A549 treated with AZD2906 at 1 μM for 4 hours (cell line): ENCODE data around the gene LCN6. TPM values are rescaled to one million over a fixed set of nuclear protein-coding genes. Genes with fewer than 3 reads are reported as not detected.

Source experiments
- total RNA-seq: library from RNA; stranded (reverse); fragments of 200-300 nt; extraction: Qiagen RNA extraction; gene quantifications from 5 replicates; pipeline ENCODE4 v1.2.3, GENCODE V29; 2022

LCN6 gene
- total RNA-seq, result not detected in 5 replicates

GRCh38 chr9:136748201-136748600 lies at the start of gene LCN6:
TSS of gene LCN6 (minus strand) at chr9:136748525. CDS start at chr9:136748483, 42 bp downstream.

GRCh38 chr9:136796238-136796774 lies 48.0 kb upstream of the LCN6 start, which contains the start of gene CCDC183:
TSS of gene CCDC183 (plus strand) at chr9:136796338. CDS start at chr9:136796398, 60 bp downstream.

GRCh38 chr9:136790640-136791515 lies 42.6 kb upstream of the LCN6 start, which contains the start of gene TMEM141:
TSS of gene TMEM141 (plus strand) at chr9:136791344. CDS start at chr9:136791371, 27 bp downstream.

DNA sequence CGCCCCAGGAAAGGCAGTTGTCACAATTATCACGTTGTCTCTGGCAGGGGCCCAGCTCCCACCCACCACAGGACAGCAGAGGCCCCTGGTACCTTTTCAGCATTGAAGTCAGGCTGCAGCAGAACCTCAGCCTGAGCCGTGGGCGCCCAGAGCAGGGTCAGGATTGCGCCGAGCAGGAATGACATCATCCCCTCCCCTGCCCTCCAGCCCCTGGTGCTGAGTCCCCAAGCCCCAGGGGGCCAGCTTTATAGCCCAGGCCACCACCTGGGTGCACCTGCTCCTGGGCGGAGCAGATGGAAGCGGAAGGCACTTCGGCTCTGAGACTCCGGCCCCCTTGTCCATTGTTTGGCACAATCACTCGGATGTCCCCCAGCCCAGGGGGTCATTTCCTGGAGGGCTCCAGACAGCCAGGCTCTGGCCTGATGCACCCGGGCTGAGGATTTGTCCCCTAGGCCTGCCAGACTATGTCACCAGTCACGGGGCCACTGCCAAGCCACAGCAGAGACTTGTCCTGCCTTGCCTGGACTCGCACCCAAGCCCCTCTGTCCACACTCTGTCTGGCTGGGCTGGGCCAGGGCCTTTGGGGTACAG lies 16.1 kb upstream of the LCN6 start, which contains the start of gene LCN15:
Gene LCN15, minus strand, starts transcription at position 218 of the 591 bp plus-strand sequence. Its CDS starts 30 bp downstream, at position 188.

DNA sequence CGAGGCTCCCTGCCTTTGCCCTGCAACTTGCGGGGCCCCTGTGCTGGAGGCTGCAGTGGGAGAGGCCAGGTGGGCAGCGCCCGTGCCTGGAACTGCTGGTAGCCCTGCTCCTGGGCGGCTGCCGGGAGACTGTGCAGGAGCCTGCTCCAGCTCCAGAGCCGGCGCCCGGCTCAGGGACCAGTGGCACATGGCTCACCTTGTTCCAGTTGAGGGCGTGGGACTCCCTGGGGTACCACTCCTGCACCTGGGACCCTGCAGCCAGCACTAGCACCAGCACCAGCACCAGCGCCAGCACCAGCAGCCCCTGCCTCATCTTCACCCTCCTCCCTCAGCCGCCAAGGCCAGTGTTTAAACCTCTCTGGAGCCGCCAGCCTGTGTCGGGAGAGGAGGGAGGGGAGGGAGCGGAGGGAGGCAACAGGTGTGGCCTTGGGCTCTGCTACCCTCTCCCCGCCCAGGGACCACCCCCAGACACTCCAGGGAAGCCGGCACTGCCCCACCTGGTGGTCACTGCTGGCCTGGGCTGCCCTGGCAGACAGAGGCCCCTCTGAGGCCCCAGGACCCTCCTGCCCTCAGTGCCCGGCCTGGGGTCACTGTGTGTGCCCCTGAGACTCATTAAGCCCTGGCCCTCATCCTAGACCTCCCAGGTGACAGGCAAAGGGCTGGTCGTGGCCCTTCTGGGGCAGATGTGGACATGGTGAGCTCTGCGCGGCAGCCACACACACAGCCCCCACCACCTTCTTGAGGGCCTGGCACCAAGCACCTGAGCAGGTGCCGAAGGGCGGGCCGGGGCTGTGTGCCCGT lies 5.5 kb downstream of the LCN6 start, which contains the start of gene LCN10:
Gene LCN10, minus strand, starts transcription at position 350 of the 801 bp plus-strand sequence. Its CDS starts 37 bp downstream, at position 313.

DNA sequence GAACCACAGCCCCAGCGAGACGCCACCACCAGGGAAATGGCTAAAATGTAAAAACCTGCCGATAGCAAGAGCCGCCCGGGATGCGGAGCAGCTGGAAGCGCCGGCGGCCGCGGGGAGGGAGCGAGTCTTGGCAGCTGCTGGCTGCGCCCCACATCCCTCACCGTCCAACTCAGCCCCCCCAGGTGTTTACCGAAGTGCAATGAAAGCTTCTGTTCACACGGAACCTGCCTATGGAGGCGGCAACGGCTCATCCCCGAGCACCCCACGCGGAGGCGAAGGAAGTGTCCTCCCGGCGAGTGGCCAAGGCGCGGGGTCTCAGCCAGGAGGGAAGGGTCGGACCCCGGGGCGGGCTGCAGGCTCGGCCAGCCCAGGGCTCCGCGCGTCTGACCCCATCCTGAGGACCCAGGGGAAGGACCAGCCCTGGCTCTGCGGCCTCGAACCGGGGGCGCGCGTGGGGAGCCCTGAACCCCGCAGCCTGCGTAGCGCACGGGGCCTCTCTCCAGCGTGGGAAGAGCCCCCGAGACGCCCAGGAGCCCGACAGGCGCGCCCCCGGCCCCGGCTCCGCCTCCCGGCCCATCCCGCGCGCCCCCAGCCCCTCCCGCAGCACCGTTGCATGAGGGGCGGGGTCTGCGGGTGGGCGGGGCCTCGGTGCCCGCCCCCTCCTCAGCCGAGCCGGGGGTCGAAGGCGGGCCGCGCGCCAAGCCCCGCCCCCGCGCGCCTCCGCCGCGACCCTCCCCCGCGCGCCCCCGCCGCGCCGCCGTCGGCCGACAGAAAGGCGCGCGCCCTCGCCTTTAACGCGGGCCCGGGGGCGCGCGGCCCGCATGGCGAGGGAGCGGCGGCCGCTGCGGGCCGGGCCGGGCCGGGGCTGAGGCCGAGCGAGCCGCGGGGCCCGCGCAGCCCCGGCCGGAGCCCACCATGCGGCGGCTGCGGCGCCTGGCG lies 36.3 kb downstream of the LCN6 start, which contains the start of gene DIPK1B:
Gene DIPK1B, plus strand, starts transcription at position 822 of the 939 bp plus-strand sequence. Its CDS starts 94 bp downstream, at position 916.

Other genes with a start within 250 kb of the LCN6 start
- gene NOTCH1, start 202.5 kb downstream of the LCN6 start, total RNA-seq, result 9.4 to 12.4 TPM (median 11.2 TPM) in 5 replicates
- 38.6 to 58.2 TPM (median 57.2 TPM) in 5 replicates for gene EGFL7, start 85.6 kb downstream of the LCN6 start, total RNA-seq
- gene AGPAT2, start 61.1 kb downstream of the LCN6 start, total RNA-seq, result 71.0 to 109 TPM (median 106 TPM) in 5 replicates
- gene DIPK1B, start 36.0 kb downstream of the LCN6 start, total RNA-seq, result 6.1 to 9.8 TPM (median 9.3 TPM) in 5 replicates
- 0.03 to 0.14 TPM in 2 of 5 replicates, not detected in the others for gene LCN10, start 5.6 kb downstream of the LCN6 start, total RNA-seq
- not detected in 5 replicates for gene LCN8, start 9.7 kb upstream of the LCN6 start, total RNA-seq
- 0.05 to 0.09 TPM (median 0.09 TPM) in 3 of 5 replicates, not detected in the others for gene LCN15, start 16.0 kb upstream of the LCN6 start, total RNA-seq
- 64.4 to 82.3 TPM (median 79.7 TPM) in 5 replicates for gene TMEM141, start 42.8 kb upstream of the LCN6 start, total RNA-seq
- 0.19 to 0.38 TPM (median 0.28 TPM) in 5 replicates for gene CCDC183, start 47.8 kb upstream of the LCN6 start, total RNA-seq
- 63.0 to 83.9 TPM (median 80.3 TPM) in 5 replicates for gene RABL6, start 59.4 kb upstream of the LCN6 start, total RNA-seq
- 3.7 to 4.5 TPM (median 4.1 TPM) in 5 replicates for gene AJM1, start 94.0 kb upstream of the LCN6 start, total RNA-seq
- gene PHPT1, start 100.9 kb upstream of the LCN6 start, total RNA-seq, result 250 to 343 TPM (median 299 TPM) in 5 replicates
- gene MAMDC4, start 103.8 kb upstream of the LCN6 start, total RNA-seq, result 1.5 to 4.6 TPM (median 3.8 TPM) in 5 replicates
- 415 to 505 TPM (median 466 TPM) in 5 replicates for gene EDF1, start 117.8 kb upstream of the LCN6 start, total RNA-seq
- gene TRAF2, start 138.0 kb upstream of the LCN6 start, total RNA-seq, result 37.2 to 59.4 TPM (median 50.2 TPM) in 5 replicates
- gene FBXW5, start 196.2 kb upstream of the LCN6 start, total RNA-seq, result 65.5 to 105 TPM (median 98.0 TPM) in 5 replicates
- 0.87 to 1.4 TPM (median 1.3 TPM) in 5 replicates for gene C8G, start 196.7 kb upstream of the LCN6 start, total RNA-seq
- 0.58 to 2.4 TPM (median 1.5 TPM) in 5 replicates for gene LCN12, start 203.7 kb upstream of the LCN6 start, total RNA-seq
- gene PTGDS, start 229.0 kb upstream of the LCN6 start, total RNA-seq, result 0.47 to 1.4 TPM (median 0.62 TPM) in 5 replicates
- 0.07 to 0.24 TPM (median 0.18 TPM) in 5 replicates for gene LCNL1, start 234.5 kb upstream of the LCN6 start, total RNA-seq
- gene PAXX, start 243.9 kb upstream of the LCN6 start, total RNA-seq, result 42.6 to 85.1 TPM (median 74.1 TPM) in 5 replicates
- 3.2 to 7.2 TPM (median 5.6 TPM) in 5 replicates for gene CLIC3, start 248.0 kb upstream of the LCN6 start, total RNA-seq